PC-3 (cell line): ENCODE measurements around the gene PTK6.

Experiments
- CTCF ChIP-seq: fragments of 300-600 bp; sonication (generic); conservative IDR thresholded peaks from 2 replicates; pipeline ENCODE4 v1.5.1; 2017; ENCODE audit warnings: antibody characterized with exemption, low read depth, mild to moderate bottlenecking, low read length
- EZH2 ChIP-seq: fragments of 300-600 bp; sonication (generic); IDR thresholded peaks from one replicate; pipeline ENCODE4 v1.6.1; 2017; ENCODE audit warnings: antibody characterized with exemption, mild to moderate bottlenecking, low read length; ENCODE audit not compliant: unreplicated experiment

GRCh38 chr20:63490416-63490815 lies 46.8 kb downstream of the PTK6 start:
- TF ChIP-seq CTCF, result no peak
- no peak for TF ChIP-seq EZH2
